Nephron progenitor cell (in vitro differentiated cells): ENCODE results near the gene PPM1G.
"Not testable (repeated sequence)": the region's sequence is repeated elsewhere in the genome, so short reads cannot be mapped to it uniquely, and the experiment has no call there.

Source experiments
- DNase-seq: peaks from one replicate; pipeline ENCODE4 v3.0.0; 2021
- H3K27ac Mint-ChIP-seq: 2 replicates; pipeline ENCODE4 v1.8.0; 2021; ENCODE audit warnings: mild to moderate bottlenecking, moderate library complexity, mixed read lengths
- H3K27me3 Mint-ChIP-seq: 2 replicates; pipeline ENCODE4 v1.8.0; 2021; ENCODE audit warnings: mild to moderate bottlenecking, low read depth, mixed read lengths; ENCODE audit not compliant: poor library complexity
- H3K36me3 Mint-ChIP-seq: 2 replicates; pipeline ENCODE4 v1.8.0; 2021; ENCODE audit warnings: low read depth, mixed read lengths
- H3K4me1 Mint-ChIP-seq: 2 replicates; pipeline ENCODE4 v1.8.0; 2021; ENCODE audit warnings: mixed read lengths
- H3K4me3 Mint-ChIP-seq: 2 replicates; pipeline ENCODE4 v1.8.0; 2021; ENCODE audit warnings: mild to moderate bottlenecking, moderate library complexity, mixed read lengths
- H3K9me3 Mint-ChIP-seq: 2 replicates; pipeline ENCODE4 v1.8.0; 2021; ENCODE audit warnings: mild to moderate bottlenecking, moderate library complexity, mixed read lengths
- CTCF ChIP-seq: fragments of 200-600 bp; sonication (generic); IDR thresholded peaks from 2 replicates; pipeline ENCODE4 v1.5.0; 2021; ENCODE audit warnings: antibody characterized with exemption

PPM1G gene

GRCh38 chr2:27435628-27436027, 26.2 kb upstream of the PPM1G start:
- Mint-ChIP-seq H3K4me3 (no peak overlapping the region), H3K27ac (no peak overlapping the region), H3K9me3 (no peaks in the 10 kb centered on the region), H3K36me3 (peaks cover 69% of the 10 kb centered on the region), H3K4me1 (peaks cover 14% of the 10 kb centered on the region), H3K27me3 (no peaks in the 10 kb centered on the region)
- DNase-seq = no peak
- no peak for TF ChIP-seq CTCF

GRCh38 chr2:27431395-27431794, 22.0 kb upstream of the PPM1G start:
- H3K36me3 Mint-ChIP-seq = peaks cover 35% of the 10 kb centered on the region
- TF ChIP-seq CTCF = no peak
- peak overlapping the region; percentile 90 for H3K27ac Mint-ChIP-seq
- no peak for DNase-seq
- peak overlapping the region; percentile 57 for H3K4me3 Mint-ChIP-seq
- peaks cover 31% of the 10 kb centered on the region for H3K4me1 Mint-ChIP-seq
- no peaks in the 10 kb centered on the region for H3K27me3 Mint-ChIP-seq
- H3K9me3 Mint-ChIP-seq = no peaks in the 10 kb centered on the region

- TF ChIP-seq CTCF = no peak
- peaks cover 3% of the 10 kb centered on the region for H3K27me3 Mint-ChIP-seq
- DNase-seq = peak; percentile 89
- peaks cover 31% of the 10 kb centered on the region for H3K4me1 Mint-ChIP-seq
- peaks cover 11% of the 10 kb centered on the region for H3K36me3 Mint-ChIP-seq
- no peaks in the 10 kb centered on the region for H3K9me3 Mint-ChIP-seq
- peak overlapping the region; percentile 99 for H3K4me3 Mint-ChIP-seq
- peak overlapping the region; percentile 99 for H3K27ac Mint-ChIP-seq
Measured at GRCh38 chr2:27428978-27429541, 19.7 kb upstream of the PPM1G start.

GRCh38 chr2:27428213-27428977, 19.0 kb upstream of the PPM1G start, which contains the start of gene NRBP1:
Gene NRBP1 (plus strand): TSS chr2:27428631. CDS start chr2:27433274, 4,643 bp downstream.
- Mint-ChIP-seq H3K4me1 (peaks cover 31% of the 10 kb centered on the region), H3K36me3 (peaks cover 5% of the 10 kb centered on the region), H3K9me3 (no peaks in the 10 kb centered on the region), H3K27me3 (peaks cover 9% of the 10 kb centered on the region), H3K4me3 (peak within 1 kb of the TSS; percentile 99), H3K27ac (peak within 1 kb of the TSS; percentile 99)
- TF ChIP-seq CTCF = no peak
- DNase-seq = peak; percentile 97

- no peak for DNase-seq
- Mint-ChIP-seq H3K27me3 (peaks cover 12% of the 10 kb centered on the region), H3K4me3 (peak overlapping the region; percentile 93), H3K36me3 (no peaks in the 10 kb centered on the region), H3K27ac (peak overlapping the region; percentile 99), H3K9me3 (no peaks in the 10 kb centered on the region), H3K4me1 (peaks cover 31% of the 10 kb centered on the region)
- TF ChIP-seq CTCF = no peak
Measured at GRCh38 chr2:27427863-27428212, 18.4 kb upstream of the PPM1G start.

GRCh38 chr2:27425039-27425438, 15.6 kb upstream of the PPM1G start:
- not testable (repeated sequence) for H3K9me3 Mint-ChIP-seq, H3K36me3 Mint-ChIP-seq, H3K27ac Mint-ChIP-seq, H3K4me3 Mint-ChIP-seq, DNase-seq
- Mint-ChIP-seq H3K27me3 (peaks cover 33% of the 10 kb centered on the region), H3K4me1 (peaks cover 23% of the 10 kb centered on the region)
